H1 (cell line): ENCODE data around the gene MRC2. TPM values are rescaled to one million over a fixed set of nuclear protein-coding genes. Genes with fewer than 3 reads are reported as not detected.

ENCODE experiments used
- ASH2L ChIP-seq: fragments of 200-600, 300-600 bp; sonication (generic); IDR thresholded peaks from one replicate; pipeline ENCODE4 v1.7.1; 2017; ENCODE audit warnings: low read length
- EGR1 ChIP-seq: IDR thresholded peaks from 2 replicates; pipeline ENCODE4 v1.6.1; 2011; ENCODE audit warnings: low read depth, low read length, borderline replicate concordance
- EP300 ChIP-seq, 2 experiments: IDR thresholded peaks; 1 replicate in 1 of 2; 2 replicates in 1 of 2; pipeline ENCODE4 v1.6.1; 2011 to 2012; ENCODE audit warnings: low read depth in 2 of 2, low read length in 2 of 2, mild to moderate bottlenecking in 2 of 2, borderline replicate concordance in 1 of 2, inconsistent platforms in 1 of 2, moderate library complexity in 1 of 2
- FOSL1 ChIP-seq: IDR thresholded peaks from 2 replicates; pipeline ENCODE4 v1.6.1; 2011; ENCODE audit warnings: mild to moderate bottlenecking, low read depth, low read length, moderate library complexity; ENCODE audit not compliant: insufficient read depth
- HDAC2 ChIP-seq, 2 experiments: fragments of 300-600 bp in 1 of 2; sonication (generic) in 1 of 2; IDR thresholded peaks; 2 replicates each; pipeline ENCODE4 v1.6.1; 2011 to 2012; ENCODE audit warnings: low read depth in 2 of 2, low read length in 2 of 2, mild to moderate bottlenecking in 2 of 2, moderate library complexity in 2 of 2, borderline replicate concordance in 1 of 2, inconsistent platforms in 1 of 2
- KDM4A ChIP-seq: IDR thresholded peaks from one replicate; pipeline ENCODE4 v1.7.1; 2012; ENCODE audit warnings: low read depth, mild to moderate bottlenecking, moderate library complexity, low read length, inconsistent platforms; ENCODE audit not compliant: severe bottlenecking
- KDM5A ChIP-seq: fragments of 200-600 bp; IDR thresholded peaks from 2 replicates; pipeline ENCODE4 v1.7.1; 2012; ENCODE audit warnings: mild to moderate bottlenecking, low read length, inconsistent platforms, mixed read lengths
- PHF8 ChIP-seq: fragments of 200-600 bp; sonication (generic); conservative IDR thresholded peaks from 2 replicates; pipeline ENCODE4 v1.7.1; 2012; ENCODE audit warnings: low read depth, mild to moderate bottlenecking, inconsistent platforms, low read length, moderate library complexity
- POLR2AphosphoS5 ChIP-seq: IDR thresholded peaks from 2 replicates; pipeline ENCODE4 v1.6.1; 2011; ENCODE audit warnings: low read depth, low read length
- RAD21 ChIP-seq, 2 experiments: IDR thresholded peaks in 1 of 2; conservative IDR thresholded peaks in 1 of 2; 2 replicates each; pipeline ENCODE4 v1.6.1; 2011; ENCODE audit warnings: low read depth in 2 of 2, low read length in 2 of 2, improper control_type of control experiment in 1 of 2, inconsistent platforms in 1 of 2, mild to moderate bottlenecking in 1 of 2, moderate library complexity in 1 of 2
- RBBP5 ChIP-seq: IDR thresholded peaks from 2 replicates; pipeline ENCODE4 v1.7.1; 2012; ENCODE audit warnings: low read depth, mild to moderate bottlenecking, inconsistent platforms, low read length, moderate library complexity, borderline replicate concordance
- RFX5 ChIP-seq: IDR thresholded peaks from 2 replicates; pipeline ENCODE4 v1.6.1; 2011; ENCODE audit warnings: low read depth, low read length, improper control_type of control experiment, borderline replicate concordance
- RXRA ChIP-seq: IDR thresholded peaks from 2 replicates; pipeline ENCODE4 v1.6.1; 2011; ENCODE audit warnings: low read depth, mild to moderate bottlenecking, low read length, moderate library complexity; ENCODE audit not compliant: insufficient read depth
- SAP30 ChIP-seq: fragments of 300-600 bp; sonication (generic); IDR thresholded peaks from 2 replicates; pipeline ENCODE4 v1.7.1; 2012; ENCODE audit warnings: low read length, moderate library complexity, mild to moderate bottlenecking, inconsistent platforms; ENCODE audit not compliant: insufficient read depth, insufficient replicate concordance
- SIN3A ChIP-seq, 2 experiments: IDR thresholded peaks in 1 of 2; conservative IDR thresholded peaks in 1 of 2; 2 replicates each; pipeline ENCODE4 v1.6.1; 2011 to 2012; ENCODE audit warnings: low read length in 2 of 2, improper control_type of control experiment in 1 of 2, low read depth in 1 of 2, mild to moderate bottlenecking in 1 of 2
- SP2 ChIP-seq: IDR thresholded peaks from 2 replicates; pipeline ENCODE4 v1.6.1; 2012; ENCODE audit warnings: mild to moderate bottlenecking, low read length, inconsistent platforms
- TAF1 ChIP-seq: IDR thresholded peaks from 2 replicates; pipeline ENCODE4 v1.6.1; 2011; ENCODE audit warnings: mild to moderate bottlenecking, low read depth, low read length
- TAF7 ChIP-seq: optimal IDR thresholded peaks from 2 replicates; pipeline ENCODE3; 2011; ENCODE audit warnings: low read depth, mild to moderate bottlenecking, inconsistent platforms, low read length, moderate library complexity, borderline replicate concordance
- TEAD4 ChIP-seq: IDR thresholded peaks from 2 replicates; pipeline ENCODE4 v1.6.1; 2012; ENCODE audit warnings: low read depth, low read length, inconsistent platforms, mixed read lengths
- YY1 ChIP-seq: IDR thresholded peaks from 2 replicates; pipeline ENCODE4 v1.6.1; 2011; ENCODE audit warnings: low read depth, mild to moderate bottlenecking, low read length
- ZNF274 ChIP-seq: IDR thresholded peaks from 2 replicates; pipeline ENCODE4 v1.7.0; 2012; ENCODE audit warnings: low read length, borderline replicate concordance; ENCODE audit errors: extremely low read depth
- polyA plus RNA-seq, 7 experiments: library from polyadenylated mRNA; depleted of rRNA in 3 of 7; stranded (reverse) in 5 of 7; unstranded in 2 of 7; fragments of >200 nt in 5 of 7; fragments of 200-250 nt in 2 of 7; gene quantifications; 1 replicate in 5 of 7; 2 replicates in 1 of 7; 4 replicates in 1 of 7; pipeline versions ENCODE4 v1.2.1 to v1.2.3, GENCODE V29; 2011 to 2013; ENCODE audit warnings: missing spikeins in 2 of 7, mixed read lengths in 2 of 7
- total RNA-seq: library from RNA; stranded (reverse); fragmentation: NEBNext Ultra II Directional; extraction: Animal tissue kit (Norgen Biotek cat#: 25700); gene quantifications from 2 replicates; pipeline ENCODE4 v1.2.1, GENCODE V29; 2021
- TF ChIP-seq, protein P1 (sequence below): IDR thresholded peaks from 2 replicates; pipeline ENCODE4 v1.6.1; 2011; ENCODE audit warnings: low read depth, mild to moderate bottlenecking, low read length; ENCODE audit not compliant: insufficient read depth

Gene MRC2
- total and polyA plus RNA-seq, 2 of the 8 experiments (the other 6 are each of a cell fraction or from before 2014, with no cell fraction given): 7.0 to 24.2 TPM

DNA sequence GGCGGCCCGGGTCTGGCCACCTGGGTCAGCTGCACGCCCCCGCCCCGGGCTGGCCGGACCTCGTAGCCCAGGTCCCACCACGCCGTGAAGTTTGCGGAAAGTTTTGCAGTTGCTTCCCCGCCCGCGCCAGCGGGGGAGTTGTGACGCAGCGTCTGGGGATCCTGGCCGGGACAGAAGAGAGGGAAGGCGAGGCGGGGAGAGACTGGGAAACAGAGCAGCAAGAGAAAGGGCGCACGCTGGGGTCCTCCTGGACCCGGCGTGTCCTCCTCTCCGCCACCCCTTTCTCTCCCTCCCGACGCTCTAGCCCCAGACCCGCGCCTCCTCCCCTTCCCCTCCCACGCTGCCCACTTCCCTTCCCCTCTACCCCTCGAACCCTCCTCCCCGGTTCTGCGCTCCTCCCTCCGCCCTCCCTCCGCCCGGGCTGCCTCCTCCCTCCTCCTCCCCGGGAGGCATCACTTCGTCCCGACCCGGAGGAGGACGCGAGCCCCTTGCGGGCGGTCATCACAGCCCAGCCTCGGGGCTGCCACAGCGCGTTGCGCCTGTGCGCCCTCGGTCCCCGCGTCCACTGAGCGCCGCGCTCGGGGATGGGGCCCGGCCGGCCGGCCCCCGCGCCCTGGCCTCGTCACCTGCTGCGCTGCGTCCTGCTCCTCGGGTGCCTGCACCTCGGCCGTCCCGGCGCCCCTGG, at the start of gene MRC2 (continued):
- TF ChIP-seq HDAC2 (IDR thresholded peaks at IDR 0.05; ENCODE audit: borderline replicate concordance in 1 of 2, low read depth in 2 of 2, low read length in 2 of 2) (peak in 1 of 2 experiments; percentile 75; a peak in 2 of 4 replicates), TAF7 (no peak), POLR2AphosphoS5 (0 out of 2 replicates have a peak, but pooled peaks have one; percentile 36), ZNF274 (no peak), PHF8 (peak; percentile 77), RFX5 (no peak), KDM4A (peak; percentile 86), EGR1 (peak; percentile 68), RXRA (no peak), SP2 (no peak), EP300 (IDR thresholded peaks at IDR 0.05; ENCODE audit: borderline replicate concordance in 1 of 2, low read depth in 2 of 2, low read length in 2 of 2) (no peak), SAP30 (peak; percentile 48), TEAD4 (no peak), FOSL1 (no peak), YY1 (no peak), KDM5A (no peak), RBBP5 (peak; percentile 99), RAD21 (IDR thresholded peaks at IDR 0.05 in 1 of 2, conservative IDR thresholded peaks at IDR 0.05 in 1 of 2; ENCODE audit: low read depth in 2 of 2, low read length in 2 of 2) (no peak; a peak in 1 of 4 replicates), TAF1 (0 out of 2 replicates have a peak, but pooled peaks have one; percentile 46), ASH2L (peak; percentile 86), SIN3A (conservative IDR thresholded peaks at IDR 0.05 in 1 of 2, IDR thresholded peaks at IDR 0.05 in 1 of 2; ENCODE audit: low read depth in 1 of 2, low read length in 2 of 2) (0 out of 4 replicates have a peak, but pooled peaks of 1 of the 2 experiments have one; percentile 5)
- TF ChIP-seq, protein P1, sequence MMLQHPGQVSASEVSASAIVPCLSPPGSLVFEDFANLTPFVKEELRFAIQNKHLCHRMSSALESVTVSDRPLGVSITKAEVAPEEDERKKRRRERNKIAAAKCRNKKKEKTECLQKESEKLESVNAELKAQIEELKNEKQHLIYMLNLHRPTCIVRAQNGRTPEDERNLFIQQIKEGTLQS: no peak
